Endodermal cell (in vitro differentiated cells): ENCODE data around the gene CEP164. TPM values are rescaled to one million over a fixed set of nuclear protein-coding genes. Genes with fewer than 3 reads are reported as not detected.

Source experiments
- DNase-seq: peaks from one replicate; pipeline ENCODE4 v3.0.0-alpha.2; 2017
- H3K27ac ChIP-seq: 2 replicates; pipeline ENCODE4 v1.5.1; 2013; ENCODE audit warnings: mild to moderate bottlenecking, low read depth, low read length, moderate library complexity
- H3K27me3 ChIP-seq: 2 replicates; pipeline ENCODE4 v1.6.1; 2013; ENCODE audit warnings: mild to moderate bottlenecking, low read length, moderate library complexity; ENCODE audit not compliant: insufficient read depth, control insufficient read depth, poor library complexity, severe bottlenecking
- H3K36me3 ChIP-seq: 2 replicates; pipeline ENCODE4 v1.7.0; 2013; ENCODE audit warnings: mild to moderate bottlenecking, low read length, moderate library complexity; ENCODE audit not compliant: control insufficient read depth, insufficient read depth
- H3K4me1 ChIP-seq: one replicate; pipeline ENCODE4 v1.7.0; 2013; ENCODE audit warnings: low read length; ENCODE audit not compliant: control insufficient read depth, insufficient read depth
- H3K4me3 ChIP-seq: 2 replicates; pipeline ENCODE4 v1.5.1; 2013; ENCODE audit warnings: mild to moderate bottlenecking, low read length, moderate library complexity
- H3K9ac ChIP-seq: 2 replicates; pipeline ENCODE4 v1.6.1; 2013; ENCODE audit warnings: mild to moderate bottlenecking, low read length, moderate library complexity; ENCODE audit not compliant: poor library complexity, severe bottlenecking; ENCODE audit errors: extremely low read depth
- H3K9me3 ChIP-seq: 2 replicates; pipeline ENCODE4 v1.6.1; 2013; ENCODE audit warnings: mild to moderate bottlenecking, low read length, moderate library complexity; ENCODE audit not compliant: control insufficient read depth
- H3K27ac Mint-ChIP-seq: 2 replicates; pipeline ENCODE4 v1.8.0; 2020; ENCODE audit warnings: mixed read lengths
- H3K27me3 Mint-ChIP-seq: 2 replicates; pipeline ENCODE4 v1.8.0; 2021; ENCODE audit warnings: mild to moderate bottlenecking, mixed read lengths; ENCODE audit not compliant: insufficient read depth
- H3K36me3 Mint-ChIP-seq: 2 replicates; pipeline ENCODE4 v1.8.0; 2020; ENCODE audit warnings: low read depth, mixed read lengths
- H3K4me1 Mint-ChIP-seq: 2 replicates; pipeline ENCODE4 v1.8.0; 2020; ENCODE audit warnings: mixed read lengths
- H3K4me3 Mint-ChIP-seq: 2 replicates; pipeline ENCODE4 v1.8.0; 2020; ENCODE audit warnings: mild to moderate bottlenecking, moderate library complexity, mixed read lengths
- H3K9me3 Mint-ChIP-seq: 2 replicates; pipeline ENCODE4 v1.8.0; 2020; ENCODE audit warnings: mild to moderate bottlenecking, mixed read lengths
- CTCF ChIP-seq: fragments of 200-600 bp; sonication (generic); conservative IDR thresholded peaks from 2 replicates; pipeline ENCODE4 v1.5.0; 2021; ENCODE audit warnings: antibody characterized with exemption, mild to moderate bottlenecking
- WGBS, 2 experiments: methylation state at CpG; one replicate each; pipeline versions ENCODE4 v1.1.5 to v1.1.7; 2013; ENCODE audit warnings: missing lambda C conversion rate in 2 of 2, mixed read lengths in 1 of 2; ENCODE audit not compliant: insufficient coverage in 1 of 2, insufficient read length in 1 of 2; 5-methylcytosine and 5-hydroxymethylcytosine counted together
- total RNA-seq, 2 donors: library from RNA; stranded (reverse); fragmentation: NEBNext Ultra II Directional in 1 of 2; extraction: Animal tissue kit (Norgen Biotek cat#: 25700) in 1 of 2; gene quantifications; 2 replicates in 1 of 2; 3 replicates in 1 of 2; pipeline ENCODE4 v1.2.1, GENCODE V29; 2021

The CEP164 gene
- total RNA-seq, 2 donors from 2014 or later: 32.7 to 33.6 TPM

GRCh38 chr11:117328375-117329010 is 839 bp downstream of the CEP164 start:
- WGBS, 2 experiments: 31 to 33% methylated on average over 12 to 15 of the region's 15 CpGs
- Histone ChIP-seq H3K9ac (peak overlapping the region; percentile 88), H3K27me3 (no peaks in the 10 kb centered on the region), H3K4me1 (peaks cover 3% of the 10 kb centered on the region), H3K27ac (no peak overlapping the region), H3K4me3 (peak overlapping the region; percentile 97), H3K9me3 (no peaks in the 10 kb centered on the region), H3K36me3 (no peaks in the 10 kb centered on the region)
- H3K36me3 Mint-ChIP-seq: peaks cover 2% of the 10 kb centered on the region
- no peak overlapping the region for H3K4me3 Mint-ChIP-seq
- H3K27me3 Mint-ChIP-seq: no peaks in the 10 kb centered on the region
- DNase-seq: no peak
- TF ChIP-seq CTCF: no peak
- H3K27ac Mint-ChIP-seq: no peak overlapping the region
- peaks cover 3% of the 10 kb centered on the region for H3K4me1 Mint-ChIP-seq
- no peaks in the 10 kb centered on the region for H3K9me3 Mint-ChIP-seq

- Histone ChIP-seq H3K27me3 (no peaks in the 10 kb centered on the region), H3K36me3 (peaks cover 14% of the 10 kb centered on the region), H3K27ac (no peak overlapping the region), H3K4me3 (no peak overlapping the region), H3K9me3 (no peaks in the 10 kb centered on the region), H3K9ac (no peak overlapping the region), H3K4me1 (peaks cover 3% of the 10 kb centered on the region)
- H3K27ac Mint-ChIP-seq: no peak overlapping the region
- H3K4me1 Mint-ChIP-seq: peaks cover 3% of the 10 kb centered on the region
- H3K9me3 Mint-ChIP-seq: no peaks in the 10 kb centered on the region
- H3K27me3 Mint-ChIP-seq: no peaks in the 10 kb centered on the region
- TF ChIP-seq CTCF: no peak
- H3K36me3 Mint-ChIP-seq: peaks cover 9% of the 10 kb centered on the region
- H3K4me3 Mint-ChIP-seq: no peak overlapping the region
- no peak for DNase-seq
- WGBS, 2 experiments: 76 to 100% methylated on average over 1 to 2 of the region's 2 CpGs
These were observed 5.2 kb downstream of the CEP164 start for GRCh38 chr11:117332843-117333242.

GRCh38 chr11:117333917-117334316 is 6.3 kb downstream of the CEP164 start:
- Mint-ChIP-seq H3K27ac (no peak overlapping the region), H3K36me3 (peaks cover 17% of the 10 kb centered on the region), H3K27me3 (no peaks in the 10 kb centered on the region), H3K4me3 (no peak overlapping the region), H3K4me1 (peaks cover 3% of the 10 kb centered on the region), H3K9me3 (no peaks in the 10 kb centered on the region)
- Histone ChIP-seq H3K36me3 (peaks cover 23% of the 10 kb centered on the region), H3K4me1 (no peaks in the 10 kb centered on the region), H3K9ac (no peak overlapping the region), H3K27ac (no peak overlapping the region), H3K4me3 (no peak overlapping the region), H3K27me3 (no peaks in the 10 kb centered on the region), H3K9me3 (no peaks in the 10 kb centered on the region)
- WGBS, 2 experiments: 92 to 98% methylated on average over 8 to 9 of the region's 9 CpGs
- DNase-seq: no peak
- TF ChIP-seq CTCF: no peak
